OCI-LY7 (cell line): Measurements from ENCODE around the gene PARN.

Source experiments
- CTCF ChIP-seq: fragments of 200-600 bp; sonication (generic); conservative IDR thresholded peaks from 2 replicates; pipeline ENCODE4 v1.5.1; 2014; ENCODE audit warnings: mild to moderate bottlenecking, antibody characterized with exemption, low read length, moderate library complexity, mixed read lengths
- EZH2phosphoT487 ChIP-seq: fragments of 200-600 bp; sonication (generic); IDR thresholded peaks from 2 replicates; pipeline ENCODE4 v1.6.1; 2018; ENCODE audit warnings: low read depth, borderline replicate concordance, mild to moderate bottlenecking, mixed run types, antibody characterized with exemption, low read length, moderate library complexity, mixed read lengths

GRCh38 chr16:14634389-14634725 is 4.3 kb upstream of the PARN start:
- no peak for TF ChIP-seq CTCF
- no peak for TF ChIP-seq EZH2phosphoT487
